ENCODE data around the gene SHC3.

SHC3 gene

GRCh38 chr9:89065921-89066320 lies 112.7 kb downstream of the SHC3 start:
- Histone ChIP-seq H3K27ac (ENCODE audit: low read depth, low read length) (no peak overlapping the region), H3K4me1 (ENCODE audit: insufficient read depth, low read length) (no peaks in the 10 kb centered on the region), H3K27me3 (ENCODE audit: control insufficient read depth in 1 of 2, insufficient read depth in 2 of 2, low read length in 2 of 2) (no peaks in the 10 kb centered on the region), H3K9me3 (ENCODE audit: low read length) (no peaks in the 10 kb centered on the region), H3K4me3 (ENCODE audit: low read depth in 1 of 2, low read length in 2 of 2) (no peak overlapping the region), H3K36me3 (ENCODE audit: insufficient read depth, low read length) (no peaks in the 10 kb centered on the region), H3K9ac (ENCODE audit: low read length) (no peak overlapping the region)

GRCh38 chr9:89060790-89061189 lies 117.8 kb downstream of the SHC3 start:
- H3K36me3 ChIP-seq (ENCODE audit: insufficient read depth, low read length): no peaks in the 10 kb centered on the region
- H3K9me3 ChIP-seq (ENCODE audit: low read length): no peaks in the 10 kb centered on the region
- no peak overlapping the region for H3K4me3 ChIP-seq (ENCODE audit: low read depth in 1 of 2, low read length in 2 of 2)
- H3K27me3 ChIP-seq (ENCODE audit: control insufficient read depth in 1 of 2, insufficient read depth in 2 of 2, low read length in 2 of 2): no peaks in the 10 kb centered on the region
- no peaks in the 10 kb centered on the region for H3K4me1 ChIP-seq (ENCODE audit: insufficient read depth, low read length)
- no peak overlapping the region for H3K27ac ChIP-seq (ENCODE audit: low read depth, low read length)
- H3K9ac ChIP-seq (ENCODE audit: low read length): no peak overlapping the region

- Histone ChIP-seq H3K9ac (ENCODE audit: low read length) (no peak overlapping the region), H3K4me1 (ENCODE audit: insufficient read depth, low read length) (no peaks in the 10 kb centered on the region), H3K9me3 (ENCODE audit: low read length) (no peaks in the 10 kb centered on the region), H3K36me3 (ENCODE audit: insufficient read depth, low read length) (no peaks in the 10 kb centered on the region), H3K27me3 (ENCODE audit: control insufficient read depth in 1 of 2, insufficient read depth in 2 of 2, low read length in 2 of 2) (no peaks in the 10 kb centered on the region), H3K4me3 (ENCODE audit: low read depth in 1 of 2, low read length in 2 of 2) (no peak overlapping the region), H3K27ac (ENCODE audit: low read depth, low read length) (no peak overlapping the region)
These were observed 118.6 kb downstream of the SHC3 start for GRCh38 chr9:89059925-89060506.

DNA sequence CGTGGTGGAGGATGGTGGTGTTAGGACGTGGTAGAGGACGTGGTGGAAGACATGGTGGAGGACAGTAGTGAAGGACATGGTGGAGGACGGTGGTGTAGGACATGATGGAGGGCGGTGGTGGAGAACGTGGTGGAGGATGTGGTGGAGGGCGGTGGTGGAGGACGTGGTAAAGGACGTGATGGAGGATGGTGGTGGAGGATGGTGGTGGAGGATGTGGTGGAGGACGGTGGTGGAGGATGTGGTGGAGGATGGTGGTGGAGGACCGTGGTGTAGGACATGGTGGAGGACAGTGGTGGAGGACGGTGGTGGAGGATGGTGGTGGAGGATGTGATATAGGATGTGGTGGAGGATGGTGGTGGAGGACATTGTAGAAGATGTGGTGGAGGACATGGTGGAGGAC lies 119.7 kb downstream of the SHC3 start:
- Histone ChIP-seq H3K9ac (ENCODE audit: low read length) (no peak overlapping the region), H3K27me3 (ENCODE audit: control insufficient read depth in 1 of 2, insufficient read depth in 2 of 2, low read length in 2 of 2) (no peaks in the 10 kb centered on the region), H3K27ac (ENCODE audit: low read depth, low read length) (no peak overlapping the region), H3K36me3 (ENCODE audit: insufficient read depth, low read length) (no peaks in the 10 kb centered on the region), H3K4me1 (ENCODE audit: insufficient read depth, low read length) (no peaks in the 10 kb centered on the region), H3K4me3 (ENCODE audit: low read depth in 1 of 2, low read length in 2 of 2) (no peak overlapping the region), H3K9me3 (ENCODE audit: low read length) (no peaks in the 10 kb centered on the region)

- H3K4me1 ChIP-seq (ENCODE audit: insufficient read depth, low read length): no peaks in the 10 kb centered on the region
- no peaks in the 10 kb centered on the region for H3K36me3 ChIP-seq (ENCODE audit: insufficient read depth, low read length)
- no peak overlapping the region for H3K27ac ChIP-seq (ENCODE audit: low read depth, low read length)
- H3K9ac ChIP-seq (ENCODE audit: low read length): no peak overlapping the region
- H3K27me3 ChIP-seq (ENCODE audit: control insufficient read depth in 1 of 2, insufficient read depth in 2 of 2, low read length in 2 of 2): no peaks in the 10 kb centered on the region
- H3K4me3 ChIP-seq (ENCODE audit: low read depth in 1 of 2, low read length in 2 of 2): no peak overlapping the region
- H3K9me3 ChIP-seq (ENCODE audit: low read length): no peaks in the 10 kb centered on the region
These were observed 123.6 kb downstream of the SHC3 start for GRCh38 chr9:89054865-89055495.

- no peak overlapping the region for H3K9ac ChIP-seq (ENCODE audit: low read length)
- no peak overlapping the region for H3K27ac ChIP-seq (ENCODE audit: low read depth, low read length)
- no peak overlapping the region for H3K4me3 ChIP-seq (ENCODE audit: low read depth in 1 of 2, low read length in 2 of 2)
- H3K9me3 ChIP-seq (ENCODE audit: low read length): no peaks in the 10 kb centered on the region
- no peaks in the 10 kb centered on the region for H3K4me1 ChIP-seq (ENCODE audit: insufficient read depth, low read length)
- H3K27me3 ChIP-seq (ENCODE audit: control insufficient read depth in 1 of 2, insufficient read depth in 2 of 2, low read length in 2 of 2): no peaks in the 10 kb centered on the region
- H3K36me3 ChIP-seq (ENCODE audit: insufficient read depth, low read length): no peaks in the 10 kb centered on the region
These were observed 125.3 kb downstream of the SHC3 start for GRCh38 chr9:89053301-89053700.

DNA sequence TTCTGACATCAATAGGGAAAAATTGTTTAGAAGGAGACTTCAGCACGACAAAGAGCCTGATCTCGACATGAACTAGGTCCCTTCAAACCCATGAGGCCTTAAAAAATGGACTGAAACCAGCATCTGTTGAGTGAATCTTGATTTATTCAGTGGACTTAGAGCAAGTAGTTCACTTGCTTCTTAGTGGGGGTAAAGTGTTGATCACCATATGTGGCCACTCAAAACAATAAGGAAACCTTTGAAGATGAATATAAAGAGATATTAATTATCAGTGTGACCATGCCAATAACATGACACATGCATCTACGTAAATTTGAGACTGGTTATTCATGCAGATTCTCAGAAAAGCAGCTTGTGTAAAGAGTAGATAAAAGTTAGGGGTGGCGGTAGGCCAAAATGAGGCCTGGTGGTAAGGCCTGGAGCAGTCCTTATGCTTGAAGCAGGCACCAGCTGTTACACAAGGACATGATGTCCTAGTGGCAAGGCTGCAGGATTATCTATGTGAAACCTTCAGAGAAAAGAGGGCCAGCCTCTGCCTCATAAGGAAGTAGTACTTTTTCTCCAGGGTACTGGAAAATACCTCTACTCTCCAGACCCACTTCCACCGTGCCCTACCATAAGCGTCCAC lies 126.0 kb downstream of the SHC3 start:
- Histone ChIP-seq H3K4me3 (ENCODE audit: low read depth in 1 of 2, low read length in 2 of 2) (no peak overlapping the region), H3K27me3 (ENCODE audit: control insufficient read depth in 1 of 2, insufficient read depth in 2 of 2, low read length in 2 of 2) (no peaks in the 10 kb centered on the region), H3K9me3 (ENCODE audit: low read length) (no peaks in the 10 kb centered on the region), H3K36me3 (ENCODE audit: insufficient read depth, low read length) (no peaks in the 10 kb centered on the region), H3K27ac (ENCODE audit: low read depth, low read length) (no peak overlapping the region), H3K9ac (ENCODE audit: low read length) (no peak overlapping the region), H3K4me1 (ENCODE audit: insufficient read depth, low read length) (no peaks in the 10 kb centered on the region)

- H3K4me3 ChIP-seq (ENCODE audit: low read depth in 1 of 2, low read length in 2 of 2): no peak overlapping the region
- no peak overlapping the region for H3K27ac ChIP-seq (ENCODE audit: low read depth, low read length)
- no peaks in the 10 kb centered on the region for H3K9me3 ChIP-seq (ENCODE audit: low read length)
- H3K27me3 ChIP-seq (ENCODE audit: control insufficient read depth in 1 of 2, insufficient read depth in 2 of 2, low read length in 2 of 2): no peaks in the 10 kb centered on the region
- no peaks in the 10 kb centered on the region for H3K4me1 ChIP-seq (ENCODE audit: insufficient read depth, low read length)
- H3K36me3 ChIP-seq (ENCODE audit: insufficient read depth, low read length): no peaks in the 10 kb centered on the region
- H3K9ac ChIP-seq (ENCODE audit: low read length): no peak overlapping the region
These were observed 127.1 kb downstream of the SHC3 start for GRCh38 chr9:89051421-89052025.

DNA sequence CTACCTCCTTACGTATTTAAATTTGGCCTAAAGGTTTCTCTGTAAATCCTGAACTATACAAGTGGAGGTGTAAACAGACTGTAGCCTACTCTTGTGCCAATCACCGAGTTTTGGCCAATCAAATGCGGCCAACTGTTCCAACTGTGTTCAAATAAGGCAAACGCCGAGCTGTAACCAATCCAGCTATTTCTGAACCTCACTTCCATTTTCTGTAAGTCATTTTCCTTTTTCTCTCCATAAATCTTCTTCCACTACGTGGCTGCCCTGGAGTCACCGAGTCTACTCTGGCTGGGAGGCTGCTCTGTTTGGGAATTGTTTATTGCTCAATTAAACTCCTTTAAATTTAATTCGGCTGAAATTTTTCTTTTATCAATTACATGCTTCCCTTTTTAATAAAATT lies 129.0 kb downstream of the SHC3 start:
- Histone ChIP-seq H3K36me3 (ENCODE audit: insufficient read depth, low read length) (no peaks in the 10 kb centered on the region), H3K9me3 (ENCODE audit: low read length) (no peaks in the 10 kb centered on the region), H3K27me3 (ENCODE audit: control insufficient read depth in 1 of 2, insufficient read depth in 2 of 2, low read length in 2 of 2) (no peaks in the 10 kb centered on the region), H3K4me1 (ENCODE audit: insufficient read depth, low read length) (no peaks in the 10 kb centered on the region), H3K27ac (ENCODE audit: low read depth, low read length) (no peak overlapping the region), H3K9ac (ENCODE audit: low read length) (no peak overlapping the region), H3K4me3 (ENCODE audit: low read depth in 1 of 2, low read length in 2 of 2) (no peak overlapping the region)

- H3K4me3 ChIP-seq (ENCODE audit: low read depth in 1 of 2, low read length in 2 of 2): no peak overlapping the region
- H3K27me3 ChIP-seq (ENCODE audit: control insufficient read depth in 1 of 2, insufficient read depth in 2 of 2, low read length in 2 of 2): no peaks in the 10 kb centered on the region
- no peaks in the 10 kb centered on the region for H3K9me3 ChIP-seq (ENCODE audit: low read length)
- H3K36me3 ChIP-seq (ENCODE audit: insufficient read depth, low read length): no peaks in the 10 kb centered on the region
- H3K27ac ChIP-seq (ENCODE audit: low read depth, low read length): no peak overlapping the region
- H3K4me1 ChIP-seq (ENCODE audit: insufficient read depth, low read length): no peaks in the 10 kb centered on the region
- no peak overlapping the region for H3K9ac ChIP-seq (ENCODE audit: low read length)
These were observed 130.0 kb downstream of the SHC3 start for GRCh38 chr9:89048616-89049015.

DNA sequence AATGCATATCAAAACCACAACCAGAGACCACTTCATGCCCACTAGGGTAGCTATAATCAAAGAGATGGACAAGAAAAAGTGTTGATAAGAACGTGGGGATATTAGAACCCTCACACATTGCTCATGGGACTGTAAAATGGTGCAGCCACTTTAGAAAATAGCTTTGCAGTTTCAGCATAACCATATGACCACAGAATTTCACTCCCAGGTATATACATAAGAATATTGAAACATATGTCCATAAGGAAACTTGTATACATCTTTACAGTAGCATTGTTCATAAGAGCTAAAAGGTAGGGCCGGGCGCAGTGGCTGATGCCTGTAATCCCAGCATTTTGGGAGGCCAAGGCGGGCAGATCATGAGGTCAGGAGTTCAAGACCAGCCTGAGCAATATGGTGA lies 131.0 kb downstream of the SHC3 start:
- Histone ChIP-seq H3K4me3 (ENCODE audit: low read depth in 1 of 2, low read length in 2 of 2) (no peak overlapping the region), H3K9ac (ENCODE audit: low read length) (no peak overlapping the region), H3K27me3 (ENCODE audit: control insufficient read depth in 1 of 2, insufficient read depth in 2 of 2, low read length in 2 of 2) (no peaks in the 10 kb centered on the region), H3K36me3 (ENCODE audit: insufficient read depth, low read length) (no peaks in the 10 kb centered on the region), H3K9me3 (ENCODE audit: low read length) (no peaks in the 10 kb centered on the region), H3K27ac (ENCODE audit: low read depth, low read length) (no peak overlapping the region), H3K4me1 (ENCODE audit: insufficient read depth, low read length) (no peaks in the 10 kb centered on the region)

All from muscle layer of colon (tissue), 2 donors.